Effector memory CD4-positive, alpha-beta T cell (primary cell): ENCODE data around the gene CFB.
A peak's percentile ranks its signal among the peaks of the same experiment; 100 is the strongest.

Source experiments
- DNase-seq, 3 donors: peaks; one replicate each; pipeline ENCODE4 v3.0.0-alpha.2; 2020
- H3K27ac ChIP-seq: 2 replicates; pipeline ENCODE4 v1.7.0; 2013; ENCODE audit warnings: mild to moderate bottlenecking, low read length, moderate library complexity; ENCODE audit not compliant: insufficient read depth, poor library complexity, severe bottlenecking
- H3K27me3 ChIP-seq: replicated peaks from 2 replicates; pipeline ENCODE4 v1.7.0; 2013; ENCODE audit warnings: mild to moderate bottlenecking, low read length; ENCODE audit not compliant: insufficient read depth, control insufficient read depth, poor library complexity, severe bottlenecking
- H3K36me3 ChIP-seq: 2 replicates; pipeline ENCODE4 v1.7.0; 2013; ENCODE audit warnings: mild to moderate bottlenecking, low read length, moderate library complexity; ENCODE audit not compliant: control insufficient read depth, insufficient read depth
- H3K4me1 ChIP-seq: 2 replicates; pipeline ENCODE4 v1.7.0; 2013; ENCODE audit warnings: low read length, mild to moderate bottlenecking; ENCODE audit not compliant: control insufficient read depth, insufficient read depth, poor library complexity, severe bottlenecking
- H3K4me3 ChIP-seq: 2 replicates; pipeline ENCODE4 v1.7.0; 2013; ENCODE audit warnings: low read length, low read depth, mild to moderate bottlenecking; ENCODE audit not compliant: insufficient read depth, poor library complexity, severe bottlenecking
- H3K9me3 ChIP-seq: 2 replicates; pipeline ENCODE4 v1.7.0; 2013; ENCODE audit warnings: mild to moderate bottlenecking, low read length, moderate library complexity; ENCODE audit not compliant: control insufficient read depth

CFB gene

GRCh38 chr6:31958741-31959739 lies 13.1 kb downstream of the CFB start, which contains the start of the genes NELFE and SKIC2:
Gene NELFE, minus strand, starts transcription at chr6:31958971. Its CDS starts 525 bp downstream, at chr6:31958446.
Gene SKIC2, plus strand, starts transcription at chr6:31959175. Its CDS starts 18 bp downstream, at chr6:31959193.
- peaks cover 14% of the 10 kb centered on the region for H3K4me1 ChIP-seq
- H3K9me3 ChIP-seq = no peaks in the 10 kb centered on the region
- peak; percentile 96 to 98 (median 96) for DNase-seq
- peaks cover 63% of the 10 kb centered on the region for H3K36me3 ChIP-seq
- no peaks in the 10 kb centered on the region for H3K27me3 ChIP-seq
- H3K27ac ChIP-seq = peak within 1 kb of the TSS; percentile 89
- peak within 1 kb of the TSS; percentile 77 for H3K4me3 ChIP-seq

- Histone ChIP-seq H3K4me1 (peaks cover 14% of the 10 kb centered on the region), H3K4me3 (no peak overlapping the region), H3K36me3 (peaks cover 56% of the 10 kb centered on the region), H3K27me3 (no peaks in the 10 kb centered on the region), H3K9me3 (no peaks in the 10 kb centered on the region), H3K27ac (no peak overlapping the region)
- no peak for DNase-seq
Measured at GRCh38 chr6:31961616-31962015, 15.7 kb downstream of the CFB start.

GRCh38 chr6:31963921-31964320 lies 18.0 kb downstream of the CFB start:
- DNase-seq = no peak
- no peaks in the 10 kb centered on the region for H3K9me3 ChIP-seq
- H3K4me1 ChIP-seq = peaks cover 7% of the 10 kb centered on the region
- peaks cover 75% of the 10 kb centered on the region for H3K36me3 ChIP-seq
- no peak overlapping the region for H3K27ac ChIP-seq
- no peaks in the 10 kb centered on the region for H3K27me3 ChIP-seq
- H3K4me3 ChIP-seq = no peak overlapping the region

- Histone ChIP-seq H3K36me3 (peaks cover 86% of the 10 kb centered on the region), H3K9me3 (no peaks in the 10 kb centered on the region), H3K4me3 (no peak overlapping the region), H3K27ac (no peak overlapping the region), H3K27me3 (no peaks in the 10 kb centered on the region), H3K4me1 (peaks cover 5% of the 10 kb centered on the region)
- no peak for DNase-seq
Measured at GRCh38 chr6:31965700-31966099, 19.8 kb downstream of the CFB start.

GRCh38 chr6:31966506-31966905 lies 20.6 kb downstream of the CFB start:
- H3K27ac ChIP-seq = no peak overlapping the region
- no peak overlapping the region for H3K4me3 ChIP-seq
- H3K36me3 ChIP-seq = peaks cover 78% of the 10 kb centered on the region
- DNase-seq = no peak
- peaks cover 13% of the 10 kb centered on the region for H3K4me1 ChIP-seq
- no peaks in the 10 kb centered on the region for H3K27me3 ChIP-seq
- no peaks in the 10 kb centered on the region for H3K9me3 ChIP-seq

GRCh38 chr6:31966997-31967925 lies 21.4 kb downstream of the CFB start:
- H3K27ac ChIP-seq = no peak overlapping the region
- peaks cover 70% of the 10 kb centered on the region for H3K36me3 ChIP-seq

GRCh38 chr6:31967926-31968320 lies 22.0 kb downstream of the CFB start:
- Histone ChIP-seq H3K4me3 (no peak overlapping the region), H3K36me3 (peaks cover 64% of the 10 kb centered on the region), H3K9me3 (no peaks in the 10 kb centered on the region), H3K27me3 (no peaks in the 10 kb centered on the region), H3K27ac (no peak overlapping the region), H3K4me1 (peaks cover 18% of the 10 kb centered on the region)
- no peak for DNase-seq

More at GRCh38 chr6:31966997-31967925, 21.4 kb downstream of the CFB start:
- Histone ChIP-seq H3K27me3 (no peaks in the 10 kb centered on the region), H3K9me3 (no peaks in the 10 kb centered on the region), H3K4me1 (peaks cover 13% of the 10 kb centered on the region), H3K4me3 (no peak overlapping the region)
- no peak for DNase-seq

- no peak for DNase-seq
- no peaks in the 10 kb centered on the region for H3K9me3 ChIP-seq
- H3K4me1 ChIP-seq = peaks cover 21% of the 10 kb centered on the region
- H3K4me3 ChIP-seq = no peak overlapping the region
- no peaks in the 10 kb centered on the region for H3K27me3 ChIP-seq
- H3K27ac ChIP-seq = no peak overlapping the region
- H3K36me3 ChIP-seq = peaks cover 60% of the 10 kb centered on the region
Measured at GRCh38 chr6:31968326-31968725, 22.4 kb downstream of the CFB start.

GRCh38 chr6:31968791-31969711 lies 23.2 kb downstream of the CFB start:
- H3K27ac ChIP-seq = no peak overlapping the region
- H3K9me3 ChIP-seq = no peaks in the 10 kb centered on the region
- H3K4me1 ChIP-seq = peaks cover 21% of the 10 kb centered on the region
- H3K36me3 ChIP-seq = peaks cover 52% of the 10 kb centered on the region
- DNase-seq = no peak
- no peaks in the 10 kb centered on the region for H3K27me3 ChIP-seq
- no peak overlapping the region for H3K4me3 ChIP-seq
